VCaP (cell line): Measurements from ENCODE around the gene PHACTR3.

Source experiments
- H3K27ac ChIP-seq: fragments of 450-650 bp; 2 replicates; pipeline ENCODE4 v1.5.1; 2017
- TF ChIP-seq, protein P1 (sequence below): fragments of 450-650 bp; conservative IDR thresholded peaks from 2 replicates; pipeline ENCODE4 v1.5.1; 2017; ENCODE audit warnings: mild to moderate bottlenecking, moderate library complexity

Gene PHACTR3

DNA sequence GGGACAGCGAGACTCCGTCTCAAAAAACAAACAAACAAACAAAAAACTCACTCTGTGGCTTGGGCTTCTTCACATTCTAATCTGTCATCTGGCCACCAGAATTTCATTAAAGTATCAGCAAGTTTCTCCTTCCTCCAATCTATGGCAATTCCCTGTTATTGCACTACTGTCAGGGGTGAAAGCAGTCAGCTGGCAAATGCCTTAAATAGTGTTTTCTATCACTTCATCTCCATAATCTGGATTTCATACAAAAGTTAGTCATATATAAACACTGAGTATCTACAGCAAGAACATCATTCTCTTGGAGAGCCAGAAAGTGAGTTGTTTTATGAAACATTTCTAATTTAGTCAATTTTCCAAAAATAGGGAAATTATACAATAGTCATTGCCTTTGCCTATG is 56.1 kb downstream of the PHACTR3 start:
- TF ChIP-seq, protein P1, sequence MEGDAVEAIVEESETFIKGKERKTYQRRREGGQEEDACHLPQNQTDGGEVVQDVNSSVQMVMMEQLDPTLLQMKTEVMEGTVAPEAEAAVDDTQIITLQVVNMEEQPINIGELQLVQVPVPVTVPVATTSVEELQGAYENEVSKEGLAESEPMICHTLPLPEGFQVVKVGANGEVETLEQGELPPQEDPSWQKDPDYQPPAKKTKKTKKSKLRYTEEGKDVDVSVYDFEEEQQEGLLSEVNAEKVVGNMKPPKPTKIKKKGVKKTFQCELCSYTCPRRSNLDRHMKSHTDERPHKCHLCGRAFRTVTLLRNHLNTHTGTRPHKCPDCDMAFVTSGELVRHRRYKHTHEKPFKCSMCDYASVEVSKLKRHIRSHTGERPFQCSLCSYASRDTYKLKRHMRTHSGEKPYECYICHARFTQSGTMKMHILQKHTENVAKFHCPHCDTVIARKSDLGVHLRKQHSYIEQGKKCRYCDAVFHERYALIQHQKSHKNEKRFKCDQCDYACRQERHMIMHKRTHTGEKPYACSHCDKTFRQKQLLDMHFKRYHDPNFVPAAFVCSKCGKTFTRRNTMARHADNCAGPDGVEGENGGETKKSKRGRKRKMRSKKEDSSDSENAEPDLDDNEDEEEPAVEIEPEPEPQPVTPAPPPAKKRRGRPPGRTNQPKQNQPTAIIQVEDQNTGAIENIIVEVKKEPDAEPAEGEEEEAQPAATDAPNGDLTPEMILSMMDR = no peak

DNA sequence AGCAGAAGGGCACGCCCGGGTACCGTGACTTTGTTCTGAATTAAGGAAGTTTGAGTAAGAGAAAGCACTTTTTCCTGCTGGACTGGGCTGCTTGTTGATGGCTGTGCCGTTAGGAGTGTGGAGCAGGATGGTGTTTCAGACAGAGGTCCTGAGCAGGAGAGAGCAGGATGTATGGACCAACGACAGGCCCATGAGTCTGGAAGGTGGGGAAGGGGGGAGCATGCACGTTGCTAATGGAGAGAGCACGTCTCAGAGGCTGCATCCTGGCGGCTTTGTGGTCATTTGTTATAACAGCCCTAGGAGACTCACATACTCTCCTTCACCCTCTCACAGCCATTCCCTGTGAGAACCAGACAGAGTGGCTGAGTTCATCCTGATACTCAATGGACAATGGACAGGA is 56.8 kb downstream of the PHACTR3 start:
- H3K27ac ChIP-seq = no peak overlapping the region
- TF ChIP-seq, protein P1 = no peak

More for the DNA sequence above, 56.1 kb downstream of the PHACTR3 start:
- no peak overlapping the region for H3K27ac ChIP-seq

DNA sequence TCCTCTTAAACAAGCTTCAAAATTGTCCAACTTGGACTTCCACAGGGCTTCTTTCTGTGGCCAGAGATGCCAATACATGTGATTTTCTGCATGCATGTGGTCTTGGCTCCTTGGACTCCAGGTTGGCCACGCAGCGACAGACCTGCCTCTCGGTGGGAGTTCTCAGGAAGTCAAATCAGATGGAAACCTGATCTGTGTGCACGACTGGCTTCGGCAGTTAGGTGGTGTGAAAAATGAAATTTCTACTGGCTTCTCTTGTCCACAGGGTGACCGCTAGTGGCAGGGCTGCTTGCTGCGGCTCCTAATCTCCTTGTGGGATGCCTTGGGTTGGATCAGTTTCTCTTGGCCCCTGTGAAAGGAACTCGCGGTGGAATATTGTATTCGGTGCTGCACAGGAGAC is 57.3 kb downstream of the PHACTR3 start:
- TF ChIP-seq, protein P1 = 0 out of 2 replicates have a peak, but pooled peaks have one; percentile 8
- no peak overlapping the region for H3K27ac ChIP-seq

DNA sequence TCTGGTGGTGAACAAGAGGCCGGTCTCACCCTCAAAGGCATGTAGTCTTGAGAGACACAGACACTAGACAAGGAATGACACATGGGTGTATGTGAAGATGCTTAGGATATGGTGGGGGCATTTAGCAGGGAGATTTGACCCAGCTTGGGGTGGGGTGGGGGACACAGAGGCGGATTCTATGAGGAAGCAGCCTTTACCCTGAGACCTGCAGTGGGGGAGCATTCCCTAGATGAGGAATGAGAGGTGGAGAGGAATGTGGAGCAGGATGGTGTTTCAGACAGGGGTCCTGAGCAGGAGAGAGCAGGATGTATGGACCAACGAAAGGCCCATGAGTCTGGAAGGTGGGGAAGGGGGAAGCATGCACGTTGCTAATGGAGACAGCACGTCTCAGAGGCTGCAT is 57.8 kb downstream of the PHACTR3 start:
- H3K27ac ChIP-seq = no peak overlapping the region
- TF ChIP-seq, protein P1 = no peak

DNA sequence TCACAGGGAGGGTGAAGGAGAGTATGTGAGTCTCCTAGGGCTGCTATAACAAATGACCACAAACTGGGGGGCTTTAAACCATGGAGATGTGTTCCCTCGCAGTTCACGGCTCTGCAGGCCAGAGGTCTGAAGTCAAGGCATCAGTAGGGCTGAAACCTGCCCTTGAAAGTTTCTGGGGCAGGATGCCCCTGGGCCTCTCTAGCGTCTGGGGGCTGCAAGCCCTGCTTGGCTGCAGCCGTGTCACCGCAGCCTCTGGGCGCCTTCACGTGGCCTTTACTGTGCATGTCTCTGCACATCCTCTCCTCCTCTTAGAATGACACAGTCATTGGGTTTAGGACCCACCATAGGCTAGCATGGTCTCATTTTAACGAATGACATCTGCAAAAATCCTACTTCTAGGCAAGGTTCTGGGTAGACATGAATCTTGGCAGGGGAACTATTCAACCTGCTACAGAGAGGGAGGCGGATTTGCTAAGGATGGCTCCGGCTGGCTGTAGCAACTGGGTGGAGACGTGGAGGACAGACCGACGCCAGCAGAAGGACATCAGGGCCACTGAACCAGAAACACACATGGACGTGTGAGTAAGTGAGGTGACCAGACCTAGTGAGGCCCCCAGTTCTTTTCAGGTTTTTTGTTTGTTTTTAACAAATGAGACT is 58.6 kb downstream of the PHACTR3 start:
- no peak overlapping the region for H3K27ac ChIP-seq
- TF ChIP-seq, protein P1 = no peak

DNA sequence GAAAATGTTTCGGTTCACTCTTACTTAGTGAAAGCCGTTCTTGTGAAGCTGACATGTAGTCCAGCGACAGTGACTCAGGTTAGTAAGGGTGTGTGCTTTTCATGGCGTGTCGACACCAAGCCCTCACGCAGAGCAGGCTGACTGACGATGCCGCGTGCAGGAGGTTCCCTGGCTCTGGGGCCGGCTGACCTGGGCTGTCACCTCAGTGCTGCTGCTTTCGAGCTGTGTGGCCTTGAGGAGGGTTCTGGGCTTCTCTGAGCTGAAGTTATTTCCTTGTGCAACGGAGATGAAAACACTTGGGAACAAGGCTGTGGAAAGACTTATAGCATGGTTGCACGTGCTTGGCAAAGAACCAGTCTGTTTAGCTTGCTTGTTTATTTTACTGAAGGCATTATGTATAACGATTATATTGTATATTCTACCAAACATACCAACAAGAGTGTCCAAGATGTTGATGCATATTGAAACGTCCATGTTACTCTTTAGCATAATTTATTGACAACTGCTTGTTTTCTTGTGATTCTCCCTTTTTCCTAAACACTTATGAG is 59.2 kb downstream of the PHACTR3 start:
- no peak overlapping the region for H3K27ac ChIP-seq
- TF ChIP-seq, protein P1 = no peak

DNA sequence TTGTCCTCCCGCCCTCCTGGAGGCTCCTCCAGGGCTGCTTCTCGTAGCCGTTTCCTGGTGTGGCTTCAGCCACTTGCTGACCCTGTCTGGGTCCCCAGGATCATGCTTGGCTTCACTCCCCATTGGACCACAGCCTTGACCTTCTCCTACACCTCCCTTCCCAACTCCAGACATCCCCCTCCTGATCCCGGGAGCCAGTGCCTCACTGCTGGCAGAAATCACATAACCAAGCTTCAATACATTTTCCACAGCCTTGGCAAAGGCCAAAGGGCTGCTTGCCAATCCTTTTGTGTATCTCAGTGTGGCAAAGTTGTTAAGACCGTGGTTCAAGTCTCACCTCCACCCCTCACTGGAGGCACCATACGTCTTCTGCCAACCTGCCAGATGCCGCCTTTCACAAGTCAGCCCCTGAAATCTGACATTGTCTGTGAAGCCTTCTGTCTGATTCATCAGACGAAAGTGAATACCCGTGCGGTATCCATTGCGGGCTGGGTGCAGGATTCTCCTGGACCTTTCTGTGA is 60.1 kb downstream of the PHACTR3 start:
- no peak overlapping the region for H3K27ac ChIP-seq
- TF ChIP-seq, protein P1 = no peak
